Measurements from ENCODE around the gene TAF8.

Gene TAF8

GRCh38 chr6:42041481-42042053 lies 8.8 kb upstream of the TAF8 start:
- no peak overlapping the region for H3K4me2 ChIP-seq
- no peak overlapping the region for H3K27ac ChIP-seq
- H3K4me1 ChIP-seq (ENCODE audit: low read depth, poor library complexity, severe bottlenecking), result peaks cover 28% of the 10 kb centered on the region

GRCh38 chr6:42042108-42042507 lies 8.2 kb upstream of the TAF8 start:
- Histone ChIP-seq H4K20me1 (ENCODE audit: insufficient read depth) (no peaks in the 10 kb centered on the region), H2AFZ (ENCODE audit: low read depth) (no peak overlapping the region), H3K27me3 (ENCODE audit: insufficient read depth, low read depth) (peaks cover 22% of the 10 kb centered on the region), H3K9ac (no peak overlapping the region), H3K4me3 (IDR thresholded peaks at IDR 0.05; ENCODE audit: insufficient read depth, low read depth, low read length) (no peak overlapping the region), H3K4me1 (ENCODE audit: low read depth, poor library complexity, severe bottlenecking) (peaks cover 29% of the 10 kb centered on the region), H3K36me3 (ENCODE audit: insufficient read depth) (no peaks in the 10 kb centered on the region), H3K4me2 (no peak overlapping the region), H3K79me2 (ENCODE audit: insufficient read depth, low read depth) (no peaks in the 10 kb centered on the region), H3K27ac (no peak overlapping the region)
- no peak for TF ChIP-seq CTCF (conservative IDR thresholded peaks at IDR 0.05; ENCODE audit: low read depth, low read length)

More at GRCh38 chr6:42041481-42042053, 8.8 kb upstream of the TAF8 start:
- no peaks in the 10 kb centered on the region for H3K36me3 ChIP-seq (ENCODE audit: insufficient read depth)
- no peak overlapping the region for H3K4me3 ChIP-seq (IDR thresholded peaks at IDR 0.05; ENCODE audit: insufficient read depth, low read depth, low read length)
- H3K27me3 ChIP-seq (ENCODE audit: insufficient read depth, low read depth), result peaks cover 17% of the 10 kb centered on the region
- no peaks in the 10 kb centered on the region for H3K79me2 ChIP-seq (ENCODE audit: insufficient read depth, low read depth)
- no peak overlapping the region for H3K9ac ChIP-seq
- TF ChIP-seq CTCF (conservative IDR thresholded peaks at IDR 0.05; ENCODE audit: low read depth, low read length), result no peak
- H4K20me1 ChIP-seq (ENCODE audit: insufficient read depth), result no peaks in the 10 kb centered on the region
- no peak overlapping the region for H2AFZ ChIP-seq (ENCODE audit: low read depth)

- H3K4me1 ChIP-seq (ENCODE audit: low read depth, poor library complexity, severe bottlenecking), result peaks cover 33% of the 10 kb centered on the region
- no peaks in the 10 kb centered on the region for H3K79me2 ChIP-seq (ENCODE audit: insufficient read depth, low read depth)
- H3K36me3 ChIP-seq (ENCODE audit: insufficient read depth), result no peaks in the 10 kb centered on the region
- H2AFZ ChIP-seq (ENCODE audit: low read depth), result peak overlapping the region; percentile 46; the same call in 1 of the 2 replicates
- H3K4me2 ChIP-seq, result peak overlapping the region; percentile 38; the same call in 1 of the 2 replicates
- H3K4me3 ChIP-seq (IDR thresholded peaks at IDR 0.05; ENCODE audit: insufficient read depth, low read depth, low read length), result no peak overlapping the region
- peak; percentile 97 for TF ChIP-seq CTCF (conservative IDR thresholded peaks at IDR 0.05; ENCODE audit: low read depth, low read length)
- H3K27ac ChIP-seq, result no peak overlapping the region
- no peaks in the 10 kb centered on the region for H4K20me1 ChIP-seq (ENCODE audit: insufficient read depth)
- H3K27me3 ChIP-seq (ENCODE audit: insufficient read depth, low read depth), result peaks cover 38% of the 10 kb centered on the region
- no peak overlapping the region for H3K9ac ChIP-seq
These were observed 6.4 kb upstream of the TAF8 start for GRCh38 chr6:42043787-42044475.

GRCh38 chr6:42045538-42046460 lies 4.5 kb upstream of the TAF8 start:
- H3K9ac ChIP-seq, result no peak overlapping the region
- H3K36me3 ChIP-seq (ENCODE audit: insufficient read depth), result no peaks in the 10 kb centered on the region
- no peaks in the 10 kb centered on the region for H4K20me1 ChIP-seq (ENCODE audit: insufficient read depth)
- H3K27ac ChIP-seq, result no peak overlapping the region
- TF ChIP-seq CTCF (conservative IDR thresholded peaks at IDR 0.05; ENCODE audit: low read depth, low read length), result no peak
- H3K79me2 ChIP-seq (ENCODE audit: insufficient read depth, low read depth), result no peaks in the 10 kb centered on the region
- H3K4me2 ChIP-seq, result peak overlapping the region; percentile 51
- peaks cover 43% of the 10 kb centered on the region for H3K27me3 ChIP-seq (ENCODE audit: insufficient read depth, low read depth)
- H3K4me1 ChIP-seq (ENCODE audit: low read depth, poor library complexity, severe bottlenecking), result peaks cover 38% of the 10 kb centered on the region
- no peak overlapping the region for H3K4me3 ChIP-seq (IDR thresholded peaks at IDR 0.05; ENCODE audit: insufficient read depth, low read depth, low read length)
- no peak overlapping the region for H2AFZ ChIP-seq (ENCODE audit: low read depth)
